Measurements from ENCODE around the gene HVCN1. TPM values are rescaled to one million over a fixed set of nuclear protein-coding genes. Genes with fewer than 3 reads are reported as not detected.

Gene HVCN1
- total and polyA plus RNA-seq, 2 of the 13 experiments (the other 11 are each of a cell fraction or from before 2014, with no cell fraction given) = 0.49 to 1.3 TPM

- ATAC-seq (no peak), FAIRE-seq (no peak), DNase-seq (ENCODE audit: low spot score) (no peak)
- intact Hi-C loops (cut with micrococcal nuclease; ENCODE audit: unreplicated experiment) (loop anchor here (5.0 kb wide), 1 partner anchor 191 kb away; no protein-coding TSS in a partner anchor), in situ Hi-C loops (cut with HindIII; ENCODE audit: extremely low pct_ligation_motif_present, low pct_unique_long_range_greater_than_20kb) (no loop called here)
- no peak for TF ChIP-seq ZSCAN20 (CRISPR knock-in tag; IDR thresholded peaks at IDR 0.05; ENCODE audit: borderline replicate concordance)
- peak; percentile 69; the same call in 1 of the 2 replicates for TF ChIP-seq ZNF121 (CRISPR knock-in tag; IDR thresholded peaks at IDR 0.05)
- Histone ChIP-seq H3K4me3 (replicated peaks in 1 of 3; ENCODE audit: insufficient read depth in 1 of 3, low read depth in 2 of 3, low read length in 3 of 3) (no peak overlapping the region), H3K27me3 (ENCODE audit: control insufficient read depth in 1 of 2, insufficient read depth in 2 of 2, low read length in 2 of 2) (peaks cover 2 to 21% of the 10 kb centered on the region in 2 experiments; a peak in 3 of 5 replicates), H2AFZ (ENCODE audit: low read length) (no peak overlapping the region), H3K9me3 (ENCODE audit: low read length) (no peaks in the 10 kb centered on the region), H3K27ac (ENCODE audit: extremely low read length, insufficient read depth, low read length) (no peak overlapping the region), H3K4me1 (ENCODE audit: insufficient read depth, low read length) (peaks cover 24% of the 10 kb centered on the region), H4K20me1 (ENCODE audit: insufficient read depth, low read length) (no peaks in the 10 kb centered on the region), H3K4me2 (ENCODE audit: low read depth, low read length) (no peak overlapping the region), H3K79me2 (ENCODE audit: insufficient read depth, low read length) (no peaks in the 10 kb centered on the region), H3K36me3 (replicated peaks in 1 of 2; ENCODE audit: control insufficient read depth in 1 of 2, insufficient read depth in 2 of 2, low read length in 2 of 2) (no peaks in the 10 kb centered on the region), H3K9ac (ENCODE audit: insufficient read depth, low read depth, low read length) (no peak overlapping the region)
- 40% methylated on average over 3 of the region's 3 CpGs for WGBS (ENCODE audit: low lambda C conversion rate)
- POLR2A ChIA-PET = no interaction called here
- CTCF ChIA-PET (ENCODE audit: low intra/inter-chr PET ratio, low total read pairs) = no interaction called here
- BruUV-seq (replicated peaks) = no TSS peak
These were observed 7.4 kb upstream of the HVCN1 start for GRCh38 chr12:110696283-110696682.

- no peak overlapping the region for H3K27ac ChIP-seq (ENCODE audit: extremely low read length, insufficient read depth, low read length)
- H3K36me3 ChIP-seq (replicated peaks in 1 of 2; ENCODE audit: control insufficient read depth in 1 of 2, insufficient read depth in 2 of 2, low read length in 2 of 2) = no peaks in the 10 kb centered on the region
- no peak overlapping the region for H3K4me2 ChIP-seq (ENCODE audit: low read depth, low read length)
- CTCF ChIA-PET (ENCODE audit: low intra/inter-chr PET ratio, low total read pairs) = no interaction called here
- no peaks in the 10 kb centered on the region for H3K79me2 ChIP-seq (ENCODE audit: insufficient read depth, low read length)
- ATAC-seq (no peak), FAIRE-seq (no peak), DNase-seq (ENCODE audit: low spot score) (no peak)
- TF ChIP-seq E2F5 (CRISPR knock-in tag; conservative IDR thresholded peaks at IDR 0.05) = no peak
- no peak for TF ChIP-seq FOSL2 (CRISPR knock-in tag; IDR thresholded peaks at IDR 0.05)
- TF ChIP-seq CEBPB (IDR thresholded peaks at IDR 0.05; ENCODE audit: borderline replicate concordance, low read depth, low read length) = no peak
- no peak for TF ChIP-seq ZNF549 (CRISPR knock-in tag; IDR thresholded peaks at IDR 0.05)
- TF ChIP-seq SIX1 (CRISPR knock-in tag; IDR thresholded peaks at IDR 0.05; ENCODE audit: borderline replicate concordance) = no peak
- no peak for TF ChIP-seq ZNF331 (CRISPR knock-in tag; IDR thresholded peaks at IDR 0.05)
- no peak for TF ChIP-seq NFKBIZ (CRISPR knock-in tag; IDR thresholded peaks at IDR 0.05)
- TF ChIP-seq, protein P1, sequence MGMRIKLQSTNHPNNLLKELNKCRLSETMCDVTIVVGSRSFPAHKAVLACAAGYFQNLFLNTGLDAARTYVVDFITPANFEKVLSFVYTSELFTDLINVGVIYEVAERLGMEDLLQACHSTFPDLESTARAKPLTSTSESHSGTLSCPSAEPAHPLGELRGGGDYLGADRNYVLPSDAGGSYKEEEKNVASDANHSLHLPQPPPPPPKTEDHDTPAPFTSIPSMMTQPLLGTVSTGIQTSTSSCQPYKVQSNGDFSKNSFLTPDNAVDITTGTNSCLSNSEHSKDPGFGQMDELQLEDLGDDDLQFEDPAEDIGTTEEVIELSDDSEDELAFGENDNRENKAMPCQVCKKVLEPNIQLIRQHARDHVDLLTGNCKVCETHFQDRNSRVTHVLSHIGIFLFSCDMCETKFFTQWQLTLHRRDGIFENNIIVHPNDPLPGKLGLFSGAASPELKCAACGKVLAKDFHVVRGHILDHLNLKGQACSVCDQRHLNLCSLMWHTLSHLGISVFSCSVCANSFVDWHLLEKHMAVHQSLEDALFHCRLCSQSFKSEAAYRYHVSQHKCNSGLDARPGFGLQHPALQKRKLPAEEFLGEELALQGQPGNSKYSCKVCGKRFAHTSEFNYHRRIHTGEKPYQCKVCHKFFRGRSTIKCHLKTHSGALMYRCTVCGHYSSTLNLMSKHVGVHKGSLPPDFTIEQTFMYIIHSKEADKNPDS (CRISPR knock-in tag; IDR thresholded peaks at IDR 0.05) = no peak
- no peak for TF ChIP-seq DNMT3B (CRISPR knock-in tag; conservative IDR thresholded peaks at IDR 0.05)
- TF ChIP-seq CENPBD1 (CRISPR knock-in tag; IDR thresholded peaks at IDR 0.05; ENCODE audit: borderline replicate concordance, low read depth) = no peak
- peaks cover 2 to 24% of the 10 kb centered on the region in 2 experiments; a peak in 3 of 5 replicates for H3K27me3 ChIP-seq (ENCODE audit: control insufficient read depth in 1 of 2, insufficient read depth in 2 of 2, low read length in 2 of 2)
- intact Hi-C loops (cut with micrococcal nuclease; ENCODE audit: unreplicated experiment) = no loop called here
- 64% methylated on average over 7 of the region's 12 CpGs for WGBS (ENCODE audit: low lambda C conversion rate)
- peaks cover 17% of the 10 kb centered on the region for H3K4me1 ChIP-seq (ENCODE audit: insufficient read depth, low read length)
- no peaks in the 10 kb centered on the region for H3K9me3 ChIP-seq (ENCODE audit: low read length)
- no peak overlapping the region for H2AFZ ChIP-seq (ENCODE audit: low read length)
- H4K20me1 ChIP-seq (ENCODE audit: insufficient read depth, low read length) = no peaks in the 10 kb centered on the region
- POLR2A ChIA-PET = no interaction called here
- no TSS peak for BruUV-seq (replicated peaks)
- in situ Hi-C loops (cut with HindIII; ENCODE audit: extremely low pct_ligation_motif_present, low pct_unique_long_range_greater_than_20kb) = no loop called here
- no peak overlapping the region for H3K9ac ChIP-seq (ENCODE audit: insufficient read depth, low read depth, low read length)
- no peak overlapping the region for H3K4me3 ChIP-seq (replicated peaks in 1 of 3; ENCODE audit: insufficient read depth in 1 of 3, low read depth in 2 of 3, low read length in 3 of 3)
These were observed 5.5 kb upstream of the HVCN1 start for GRCh38 chr12:110694330-110694901.
